Thyroid gland (tissue), 4 donors: Measurements from ENCODE around the gene GLI1. TPM values are rescaled to one million over a fixed set of nuclear protein-coding genes. Genes with fewer than 3 reads are reported as not detected.
"Not testable (repeated sequence)": the region's sequence is repeated elsewhere in the genome, so short reads cannot be mapped to it uniquely, and the experiment has no call there.

Experiments used
- DNase-seq, 2 donors: peaks; one replicate each; pipeline ENCODE4 v3.0.0-alpha.2; 2019
- H3K27ac ChIP-seq, 3 donors: fragments of 200-600 bp; sonication (generic); 1 replicate in 2 of 3; 2 replicates in 1 of 3; pipeline ENCODE4 v1.5.1; 2016 to 2019; ENCODE audit warnings: mild to moderate bottlenecking in 1 of 3, moderate library complexity in 1 of 3
- H3K27me3 ChIP-seq: fragments of 200-600 bp; sonication (generic); one replicate; pipeline ENCODE4 v1.5.1; 2019
- H3K36me3 ChIP-seq, 2 donors: fragments of 200-600 bp; sonication (generic); one replicate each; pipeline ENCODE4 v1.5.1; 2016 to 2019
- H3K4me1 ChIP-seq, 2 donors: fragments of 200-600 bp; sonication (generic); one replicate each; pipeline ENCODE4 v1.5.1; 2017 to 2019
- H3K4me3 ChIP-seq, 3 donors: fragments of 200-600 bp; sonication (generic); replicated peaks in 1 of 3; 1 replicate in 2 of 3; 2 replicates in 1 of 3; pipeline ENCODE4 v1.5.1; 2016; ENCODE audit warnings: mild to moderate bottlenecking in 1 of 3
- H3K9me3 ChIP-seq: fragments of 200-600 bp; sonication (generic); one replicate; pipeline ENCODE4 v1.5.1; 2017
- CTCF ChIP-seq, 6 experiments: fragments of 200-600 bp in 3 of 6; fragments of 450-650 bp in 3 of 6; sonication (generic) in 3 of 6; IDR thresholded peaks; one replicate each; pipeline ENCODE4 v1.5.1; 2016 to 2019; ENCODE audit warnings: antibody characterized with exemption in 6 of 6, mild to moderate bottlenecking in 2 of 6, inconsistent platforms in 1 of 6, moderate library complexity in 1 of 6
- POLR2A ChIP-seq, 2 donors: fragments of 450-650 bp; IDR thresholded peaks; one replicate each; pipeline ENCODE4 v1.6.1; 2017; ENCODE audit warnings: antibody characterized with exemption in 2 of 2, mild to moderate bottlenecking in 2 of 2, moderate library complexity in 1 of 2
- WGBS, 2 donors: methylation state at CpG; one replicate each; pipeline ENCODE4 v1.1.5; 2017; 5-methylcytosine and 5-hydroxymethylcytosine counted together
- intact Hi-C: fragments of 100-400 bp; cut with DNase I; formaldehyde crosslinking; loops from one replicate; pipeline ENCODE4 v1.15.1; 2023
- total RNA-seq, 4 donors: library from RNA; depleted of rRNA; stranded (reverse); fragments of >200 nt; gene quantifications; one replicate each; pipeline ENCODE4 v1.2.3, GENCODE V29; 2016

GLI1 gene
- total RNA-seq, 4 donors from 2014 or later, result 1.1 to 2.2 (median 1.6) TPM; not detected in 1

GRCh38 chr12:57507796-57508195, 48.2 kb downstream of the GLI1 start:
- H3K27ac ChIP-seq, DNase-seq, intact Hi-C loops, H3K4me3 ChIP-seq, H3K27me3 ChIP-seq, H3K4me1 ChIP-seq, H3K9me3 ChIP-seq: not testable (repeated sequence)
- WGBS, 2 donors, result 97 to 98% methylated on average over 7 to 20 of the region's 28 CpGs
- H3K36me3 ChIP-seq, result peaks cover 33 to 45% of the 10 kb centered on the region in 2 donors

- peaks cover 39 to 44% of the 10 kb centered on the region in 2 donors for H3K36me3 ChIP-seq
Observed at GRCh38 chr12:57511161-57511560, 51.6 kb downstream of the GLI1 start.

GRCh38 chr12:57511588-57512325, 52.2 kb downstream of the GLI1 start:
- WGBS, 2 donors, result 98 to 99% methylated on average over 7 of the region's 7 CpGs
- no peak for TF ChIP-seq CTCF (IDR thresholded peaks at IDR 0.05)
- no peak for TF ChIP-seq POLR2A (IDR thresholded peaks at IDR 0.05)
- no peaks in the 10 kb centered on the region for H3K27me3 ChIP-seq
- peaks cover 45 to 47% of the 10 kb centered on the region in 2 donors for H3K36me3 ChIP-seq
- no peak for DNase-seq
- intact Hi-C loops, result no loop called here
- H3K4me3 ChIP-seq, result no peak overlapping the region
- H3K4me1 ChIP-seq, result no peaks in the 10 kb centered on the region
- H3K27ac ChIP-seq, result no peak overlapping the region
- no peaks in the 10 kb centered on the region for H3K9me3 ChIP-seq

More at GRCh38 chr12:57511161-57511560, 51.6 kb downstream of the GLI1 start:
- no peak for TF ChIP-seq CTCF (IDR thresholded peaks at IDR 0.05)
- no peak for TF ChIP-seq POLR2A (IDR thresholded peaks at IDR 0.05)
- Histone ChIP-seq H3K4me1 (peaks cover 3% of the 10 kb centered on the region in 2 donors), H3K27me3 (no peaks in the 10 kb centered on the region), H3K9me3 (no peaks in the 10 kb centered on the region), H3K4me3 (no peak overlapping the region), H3K27ac (no peak overlapping the region)
- intact Hi-C loops, result no loop called here
- DNase-seq, result no peak
- WGBS, 2 donors, result 98 to 100% methylated on average over 3 to 4 of the region's 4 CpGs

GRCh38 chr12:57512665-57513064, 53.1 kb downstream of the GLI1 start:
- TF ChIP-seq POLR2A (IDR thresholded peaks at IDR 0.05), result no peak
- no peak for TF ChIP-seq CTCF (IDR thresholded peaks at IDR 0.05)
- H3K4me1 ChIP-seq, result peaks cover 1 to 9% of the 10 kb centered on the region in 2 donors
- no peak overlapping the region for H3K4me3 ChIP-seq
- intact Hi-C loops, result no loop called here
- WGBS, 2 donors, result 93 to 95% methylated on average over 6 of the region's 6 CpGs
- H3K27me3 ChIP-seq, result no peaks in the 10 kb centered on the region
- no peak overlapping the region for H3K27ac ChIP-seq
- peaks cover 51 to 54% of the 10 kb centered on the region in 2 donors for H3K36me3 ChIP-seq
- no peak for DNase-seq
- H3K9me3 ChIP-seq, result no peaks in the 10 kb centered on the region

GRCh38 chr12:57513266-57513665, 53.7 kb downstream of the GLI1 start:
- DNase-seq, result no peak
- TF ChIP-seq POLR2A (IDR thresholded peaks at IDR 0.05) (no peak), CTCF (IDR thresholded peaks at IDR 0.05) (no peak)
- Histone ChIP-seq H3K4me3 (no peak overlapping the region), H3K36me3 (peaks cover 51 to 54% of the 10 kb centered on the region in 2 donors), H3K9me3 (no peaks in the 10 kb centered on the region), H3K27ac (no peak overlapping the region), H3K27me3 (no peaks in the 10 kb centered on the region), H3K4me1 (peaks cover 7 to 15% of the 10 kb centered on the region in 2 donors)
- WGBS, 2 donors, result 93 to 95% methylated on average over 5 of the region's 5 CpGs
- intact Hi-C loops, result no loop called here

GRCh38 chr12:57513677-57514076, 54.1 kb downstream of the GLI1 start:
- peaks cover 51 to 54% of the 10 kb centered on the region in 2 donors for H3K36me3 ChIP-seq
- intact Hi-C loops, DNase-seq, H3K9me3 ChIP-seq, H3K4me3 ChIP-seq, H3K27ac ChIP-seq, H3K27me3 ChIP-seq: not testable (repeated sequence)
- WGBS, 2 donors, result 81 to 93% methylated on average over 6 of the region's 6 CpGs
- peaks cover 11 to 19% of the 10 kb centered on the region in 2 donors for H3K4me1 ChIP-seq

- H3K9me3 ChIP-seq, H3K27me3 ChIP-seq, intact Hi-C loops, H3K27ac ChIP-seq, DNase-seq, H3K4me3 ChIP-seq: not testable (repeated sequence)
- peaks cover 17 to 24% of the 10 kb centered on the region in 2 donors for H3K4me1 ChIP-seq
- peaks cover 51 to 53% of the 10 kb centered on the region in 2 donors for H3K36me3 ChIP-seq
- 95 to 97% methylated on average over 9 of the region's 9 CpGs for WGBS, 2 donors
Observed at GRCh38 chr12:57514246-57514645, 54.7 kb downstream of the GLI1 start.
